B cell (primary cell): Measurements from ENCODE around the gene CDKN2C. TPM values are rescaled to one million over a fixed set of nuclear protein-coding genes. Genes with fewer than 3 reads are reported as not detected.

ENCODE experiments used
- ATAC-seq: fragments of 200-7000 bp; cut with Tn5 transposase; one replicate; pipeline ENCODE4 v1.10.0; 2021; ENCODE audit warnings: low read depth, mild to moderate bottlenecking, moderate number of reproducible peaks, moderate library complexity
- CTCF ChIA-PET: fragments of 350-600 bp; sonication (Branson Sonifier 250); formaldehyde crosslinking; loops from one replicate; lab custom pipeline; 2021; ENCODE audit warnings: antibody characterized with exemption, inconsistent platforms; lab: Charles Lee
- POLR2A ChIA-PET: fragments of 350-600 bp; sonication (Branson Sonifier 250); formaldehyde crosslinking; loops from one replicate; lab custom pipeline; 2021; ENCODE audit warnings: antibody characterized with exemption; lab: Charles Lee
- DNase-seq: peaks from one replicate; pipeline ENCODE4 v3.0.0; 2013
- H2AFZ ChIP-seq: 2 replicates; pipeline ENCODE4 v1.6.1; 2012; ENCODE audit warnings: mild to moderate bottlenecking, low read depth, low read length; ENCODE audit not compliant: insufficient read depth, poor library complexity, severe bottlenecking
- H3K27ac ChIP-seq, 2 donors: 1 replicate in 1 of 2; 2 replicates in 1 of 2; pipeline ENCODE4 v1.5.1; 2012 to 2013; ENCODE audit warnings: low read length in 2 of 2, mild to moderate bottlenecking in 2 of 2, moderate library complexity in 1 of 2
- H3K27me3 ChIP-seq, 4 experiments: fragments of 200-600 bp in 1 of 4; sonication (generic) in 1 of 4; replicated peaks in 1 of 4; 1 replicate in 2 of 4; 2 replicates in 2 of 4; pipeline versions ENCODE4 v1.6.1 to v1.7.0; 2013 to 2016; ENCODE audit warnings: low read length in 3 of 4, mild to moderate bottlenecking in 2 of 4, mixed read lengths in 1 of 4, moderate library complexity in 1 of 4; ENCODE audit not compliant: insufficient read depth in 4 of 4, control insufficient read depth in 3 of 4; ENCODE audit errors: control extremely low read depth in 1 of 4
- H3K36me3 ChIP-seq, 2 experiments: replicated peaks in 1 of 2; 1 replicate in 1 of 2; 2 replicates in 1 of 2; pipeline versions ENCODE4 v1.6.1 to v1.7.1; 2013; ENCODE audit warnings: low read length in 1 of 2; ENCODE audit not compliant: insufficient read depth in 2 of 2, control insufficient read depth in 1 of 2; ENCODE audit errors: control extremely low read depth in 1 of 2, extremely low read depth in 1 of 2
- H3K4me1 ChIP-seq, 2 donors: fragments of 200-600 bp in 1 of 2; sonication (generic) in 1 of 2; 1 replicate in 1 of 2; 2 replicates in 1 of 2; pipeline versions ENCODE4 v1.5.1 to v1.6.1; 2013 to 2017; ENCODE audit warnings: low read length in 2 of 2; ENCODE audit not compliant: control insufficient read depth in 2 of 2, insufficient read depth in 2 of 2
- H3K4me2 ChIP-seq: replicated peaks from 2 replicates; pipeline ENCODE3; 2012; ENCODE audit warnings: mild to moderate bottlenecking, low read depth, low read length; ENCODE audit not compliant: poor library complexity, severe bottlenecking
- H3K4me3 ChIP-seq, 5 experiments: fragments of 200-600 bp in 1 of 5; sonication (generic) in 1 of 5; 1 replicate in 3 of 5; 2 replicates in 2 of 5; pipeline versions ENCODE4 v1.5.1 to v1.7.0; 2011 to 2016; ENCODE audit warnings: low read length in 4 of 5, mild to moderate bottlenecking in 4 of 5, low read depth in 2 of 5, control low read depth in 1 of 5, moderate library complexity in 1 of 5; ENCODE audit not compliant: insufficient read depth in 1 of 5; ENCODE audit errors: control extremely low read depth in 1 of 5, extremely low read depth in 1 of 5
- H3K79me2 ChIP-seq: fragments of 200-600 bp; sonication (generic); one replicate; pipeline ENCODE4 v1.6.0; 2016; ENCODE audit warnings: low read length; ENCODE audit not compliant: control insufficient read depth, insufficient read depth
- H3K9ac ChIP-seq: fragments of 200-600 bp; sonication (generic); 2 replicates; pipeline ENCODE4 v1.6.1; 2017; ENCODE audit warnings: mild to moderate bottlenecking, low read length, moderate library complexity
- H3K9me3 ChIP-seq, 3 donors: one replicate each; pipeline versions ENCODE4 v1.6.1 to v1.7.1; 2013; ENCODE audit warnings: low read length in 2 of 3; ENCODE audit not compliant: control insufficient read depth in 2 of 3, insufficient read depth in 1 of 3; ENCODE audit errors: control extremely low read depth in 1 of 3
- H4K20me1 ChIP-seq: 2 replicates; pipeline ENCODE4 v1.6.0; 2012; ENCODE audit warnings: mild to moderate bottlenecking, low read length; ENCODE audit not compliant: insufficient read depth, control insufficient read depth, poor library complexity, severe bottlenecking
- H3K27ac Mint-ChIP-seq: one replicate; pipeline ENCODE4 v1.8.0; 2021; ENCODE audit warnings: mixed read lengths
- H3K27me3 Mint-ChIP-seq: one replicate; pipeline ENCODE4 v1.8.0; 2021; ENCODE audit warnings: mixed read lengths
- H3K4me1 Mint-ChIP-seq: one replicate; pipeline ENCODE4 v1.8.0; 2021; ENCODE audit warnings: mixed read lengths
- H3K4me3 Mint-ChIP-seq: one replicate; pipeline ENCODE4 v1.8.0; 2021; ENCODE audit warnings: mixed read lengths
- H3K9me3 Mint-ChIP-seq: one replicate; pipeline ENCODE4 v1.8.0; 2022; ENCODE audit warnings: mixed read lengths; ENCODE audit not compliant: insufficient read depth
- CTCF ChIP-seq: fragments of 200-600 bp; IDR thresholded peaks from one replicate; pipeline ENCODE4 v1.8.0; 2022; ENCODE audit warnings: antibody characterized with exemption, mild to moderate bottlenecking
- EZH2 ChIP-seq: IDR thresholded peaks from 2 replicates; pipeline ENCODE4 v1.6.1; 2012; ENCODE audit warnings: borderline replicate concordance, low read depth, mild to moderate bottlenecking, moderate library complexity, low read length; ENCODE audit not compliant: insufficient read depth, poor library complexity, severe bottlenecking
- WGBS: methylation state at CpG from one replicate; pipeline ENCODE4 v1.1.5; 2013; ENCODE audit warnings: missing lambda C conversion rate; ENCODE audit not compliant: insufficient coverage; 5-methylcytosine and 5-hydroxymethylcytosine counted together
- intact Hi-C: fragments of 100-400 bp; cut with micrococcal nuclease; formaldehyde crosslinking; loops from one replicate; pipeline ENCODE4 v1.10.0; 2022
- polyA plus RNA-seq: library from polyadenylated mRNA; depleted of rRNA; stranded (reverse); fragments of >200 nt; gene quantifications from 2 replicates; pipeline ENCODE4 v1.2.3, GENCODE V29; 2012
- total RNA-seq, 2 donors: library from RNA; stranded (reverse); fragments of 120-200 nt in 1 of 2; gene quantifications; 1 replicate in 1 of 2; 2 replicates in 1 of 2; pipeline versions ENCODE4 v1.2.3 to v1.2.4, GENCODE V29; 2013 to 2022

CDKN2C gene
- total and polyA plus RNA-seq, 2 donors (not counting 1 experiment from before 2014, with no cell fraction given) = 1.5 to 1.7 TPM

DNA sequence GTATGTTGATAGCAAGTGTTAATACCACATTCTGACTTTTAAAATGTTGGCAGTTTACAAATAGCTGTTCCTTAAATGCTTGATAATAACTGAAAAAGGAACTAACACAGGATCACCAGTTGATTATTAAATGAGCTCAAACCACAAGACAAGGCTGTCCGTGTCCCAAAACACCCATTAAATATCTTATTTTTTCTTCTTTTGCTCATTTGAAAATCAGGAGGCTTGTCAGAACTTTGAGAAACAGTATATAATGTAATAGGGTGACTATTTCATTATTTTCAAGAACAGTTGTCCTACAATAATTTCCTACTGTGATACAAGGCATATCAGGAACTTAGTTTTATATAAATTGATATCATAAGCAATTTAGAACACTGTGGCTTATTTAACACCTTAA, 2.7 kb downstream of the CDKN2C start:
- intact Hi-C loops = no loop called here
- peaks cover 0 to 60% (median 40%) of the 10 kb centered on the region in 4 experiments for H3K27me3 ChIP-seq
- no peak overlapping the region for H3K4me3 Mint-ChIP-seq
- no CpG with 5 or more reads among the region's 1 CpG for WGBS
- no peak overlapping the region for H3K9ac ChIP-seq
- POLR2A ChIA-PET = no interaction called here
- CTCF ChIA-PET = interaction anchor here (0.7 to 0.9 kb wide), 2 partner anchors 11 to 99 kb away, joined by 3 to 4 read pairs; no protein-coding TSS in a partner anchor
- H3K27ac Mint-ChIP-seq = no peak overlapping the region
- no peak for TF ChIP-seq CTCF
- TF ChIP-seq EZH2 = no peak
- no peak overlapping the region for H3K27ac ChIP-seq
- H3K9me3 ChIP-seq = no peaks in the 10 kb centered on the region
- H3K4me2 ChIP-seq = no peak overlapping the region
- no peaks in the 10 kb centered on the region for H4K20me1 ChIP-seq
- no peak overlapping the region for H2AFZ ChIP-seq
- H3K4me1 Mint-ChIP-seq = peaks cover 32% of the 10 kb centered on the region
- ATAC-seq (no peak), DNase-seq (no peak)
- H3K27me3 Mint-ChIP-seq = peaks cover 40% of the 10 kb centered on the region
- H3K9me3 Mint-ChIP-seq = no peaks in the 10 kb centered on the region
- H3K4me1 ChIP-seq = peaks cover 35 to 36% of the 10 kb centered on the region in 2 donors
- H3K4me3 ChIP-seq = no peak overlapping the region
- no peaks in the 10 kb centered on the region for H3K79me2 ChIP-seq
- no peaks in the 10 kb centered on the region for H3K36me3 ChIP-seq

- H3K9me3 ChIP-seq = no peaks in the 10 kb centered on the region
- no peaks in the 10 kb centered on the region for H3K79me2 ChIP-seq
- H3K36me3 ChIP-seq = no peaks in the 10 kb centered on the region
- no peak overlapping the region for H3K27ac Mint-ChIP-seq
- H4K20me1 ChIP-seq = no peaks in the 10 kb centered on the region
- H3K9me3 Mint-ChIP-seq = no peaks in the 10 kb centered on the region
- DNase-seq = no peak
- intact Hi-C loops = no loop called here
- no peak overlapping the region for H2AFZ ChIP-seq
- no peak for ATAC-seq
- CTCF ChIA-PET = interaction anchor here (0.9 kb wide), 1 partner anchor 100 kb away, joined by 4 read pairs; no protein-coding TSS in a partner anchor
- H3K4me2 ChIP-seq = no peak overlapping the region
- no peak overlapping the region for H3K4me3 ChIP-seq
- TF ChIP-seq CTCF (no peak), EZH2 (no peak)
- no peak overlapping the region for H3K27ac ChIP-seq
- peaks cover 36 to 37% of the 10 kb centered on the region in 2 donors for H3K4me1 ChIP-seq
- peaks cover 0 to 60% (median 43%) of the 10 kb centered on the region in 4 experiments for H3K27me3 ChIP-seq
- no CpG with 5 or more reads among the region's 1 CpG for WGBS
- POLR2A ChIA-PET = no interaction called here
- H3K27me3 Mint-ChIP-seq = peaks cover 40% of the 10 kb centered on the region
- H3K9ac ChIP-seq = no peak overlapping the region
- no peak overlapping the region for H3K4me3 Mint-ChIP-seq
- H3K4me1 Mint-ChIP-seq = peaks cover 29% of the 10 kb centered on the region
Observed at GRCh38 chr1:50973255-50973654, 3.2 kb downstream of the CDKN2C start.
